ENCODE data around the gene FUS. TPM values are rescaled to one million over a fixed set of nuclear protein-coding genes. Genes with fewer than 3 reads are reported as not detected.

The FUS gene
- total and polyA plus RNA-seq, 2 donors (not counting 3 experiments of a cell fraction or from before 2014, with no cell fraction given) = 307 to 569 TPM

DNA sequence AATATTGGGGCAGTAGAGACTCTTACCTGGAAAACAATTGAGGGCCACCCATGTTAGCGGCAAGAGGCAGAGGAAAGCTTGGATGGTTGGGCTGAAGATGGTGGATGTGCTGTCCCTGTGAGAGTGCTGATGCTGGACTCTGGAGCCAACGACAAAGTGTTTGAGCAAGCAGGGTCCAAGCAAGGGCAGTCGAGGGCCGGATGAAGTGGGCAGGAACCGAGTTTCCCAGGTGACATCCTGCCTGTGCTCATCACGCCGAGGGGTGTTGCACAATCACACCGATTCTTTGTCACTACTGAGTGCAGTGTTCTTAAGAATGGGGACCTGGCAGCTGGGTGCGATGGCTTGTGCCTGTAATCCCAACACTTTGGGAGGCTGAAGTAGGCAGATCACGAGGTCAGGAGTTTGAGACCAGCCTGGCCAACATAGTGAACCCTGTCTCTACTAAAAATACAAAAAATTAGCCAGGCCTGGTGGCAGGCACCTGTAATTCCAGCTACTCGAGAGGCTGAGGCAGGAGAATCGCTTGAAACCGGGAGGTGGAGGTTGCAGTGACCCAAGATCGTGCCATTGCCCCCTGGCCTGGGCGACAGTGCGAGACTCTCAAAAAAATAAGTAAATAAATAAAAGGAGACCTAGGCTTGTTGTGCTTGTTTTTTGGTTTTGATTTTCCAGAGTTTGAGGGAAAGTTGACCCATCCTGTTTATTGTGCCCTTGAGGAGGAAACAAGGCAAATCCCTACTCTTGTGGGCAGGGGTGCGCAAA, 16.6 kb downstream of the FUS start:
- H4K20me1 ChIP-seq (replicated peaks; ENCODE audit: control insufficient read depth, extremely low read depth, insufficient read depth, low read length) = peaks cover 3% of the 10 kb centered on the region
- FAIRE-seq = no peak
- no peaks in the 10 kb centered on the region for H3K4me1 ChIP-seq (ENCODE audit: control insufficient read depth, extremely low read depth, insufficient read depth, low read length)
- peaks cover 24 to 41% of the 10 kb centered on the region in 2 experiments for H3K36me3 ChIP-seq (ENCODE audit: control insufficient read depth in 2 of 2, extremely low read depth in 1 of 2, insufficient read depth in 2 of 2, low read length in 2 of 2)
- dilution Hi-C loops (cut with MboI; ENCODE audit: extremely low pct_ligation_motif_present, low sequenced_read_pairs) = no loop called here
- no peak overlapping the region for H3K9ac ChIP-seq (replicated peaks; ENCODE audit: extremely low read depth, insufficient read depth, low read length)
- no peak overlapping the region for H2AFZ ChIP-seq (ENCODE audit: low read depth, low read length)
- H3K27me3 ChIP-seq (ENCODE audit: control insufficient read depth in 2 of 2, insufficient read depth in 2 of 2, low read length in 2 of 2) = no peaks in the 10 kb centered on the region
- H3K9me3 ChIP-seq (replicated peaks; ENCODE audit: control insufficient read depth, insufficient read depth, low read length) = no peaks in the 10 kb centered on the region
- no peak overlapping the region for H3K4me2 ChIP-seq (ENCODE audit: insufficient read depth, low read length)
- no TSS peak for BruUV-seq (replicated peaks)
- H3K79me2 ChIP-seq (ENCODE audit: control insufficient read depth, insufficient read depth, low read length) = peaks cover 4% of the 10 kb centered on the region
- no peak for DNase-seq (ENCODE audit: low read depth, low spot score)
- POLR2A ChIA-PET = no interaction called here
- H3K9me1 ChIP-seq (replicated peaks; ENCODE audit: control insufficient read depth, extremely low read depth, insufficient read depth, low read length) = no peaks in the 10 kb centered on the region
- H3K4me3 ChIP-seq (replicated peaks in 1 of 3; ENCODE audit: insufficient read depth in 1 of 3, low read depth in 1 of 3, low read length in 3 of 3) = no peak overlapping the region
- CTCF ChIA-PET = interaction anchor here (1.1 to 2.5 kb wide), 2 partner anchors 186 to 672 kb away, joined by 3 to 7 read pairs; no protein-coding TSS in a partner anchor
- TF ChIP-seq POLR2A (IDR thresholded peaks at IDR 0.05; ENCODE audit: low read depth, low read length) (no peak), MYC (IDR thresholded peaks at IDR 0.05; ENCODE audit: low read depth, low read length) (no peak), GATA2 (IDR thresholded peaks at IDR 0.05; ENCODE audit: insufficient read depth, insufficient read length, low read depth, low read length) (no peak), POLR2AphosphoS5 (IDR thresholded peaks at IDR 0.05; ENCODE audit: insufficient read depth, low read depth, low read length) (no peak), EZH2 (IDR thresholded peaks at IDR 0.05; ENCODE audit: borderline replicate concordance, low read depth, low read length, severe bottlenecking) (no peak), JUN (IDR thresholded peaks at IDR 0.05; ENCODE audit: borderline replicate concordance, insufficient read depth, insufficient read length, low read depth) (no peak), FOS (IDR thresholded peaks at IDR 0.05; ENCODE audit: borderline replicate concordance, insufficient read depth, low read length) (no peak)
- TF ChIP-seq, protein P1, sequence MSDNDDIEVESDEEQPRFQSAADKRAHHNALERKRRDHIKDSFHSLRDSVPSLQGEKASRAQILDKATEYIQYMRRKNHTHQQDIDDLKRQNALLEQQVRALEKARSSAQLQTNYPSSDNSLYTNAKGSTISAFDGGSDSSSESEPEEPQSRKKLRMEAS (IDR thresholded peaks at IDR 0.05; ENCODE audit: insufficient read depth, insufficient read length) = no peak
- TF ChIP-seq, protein P2, sequence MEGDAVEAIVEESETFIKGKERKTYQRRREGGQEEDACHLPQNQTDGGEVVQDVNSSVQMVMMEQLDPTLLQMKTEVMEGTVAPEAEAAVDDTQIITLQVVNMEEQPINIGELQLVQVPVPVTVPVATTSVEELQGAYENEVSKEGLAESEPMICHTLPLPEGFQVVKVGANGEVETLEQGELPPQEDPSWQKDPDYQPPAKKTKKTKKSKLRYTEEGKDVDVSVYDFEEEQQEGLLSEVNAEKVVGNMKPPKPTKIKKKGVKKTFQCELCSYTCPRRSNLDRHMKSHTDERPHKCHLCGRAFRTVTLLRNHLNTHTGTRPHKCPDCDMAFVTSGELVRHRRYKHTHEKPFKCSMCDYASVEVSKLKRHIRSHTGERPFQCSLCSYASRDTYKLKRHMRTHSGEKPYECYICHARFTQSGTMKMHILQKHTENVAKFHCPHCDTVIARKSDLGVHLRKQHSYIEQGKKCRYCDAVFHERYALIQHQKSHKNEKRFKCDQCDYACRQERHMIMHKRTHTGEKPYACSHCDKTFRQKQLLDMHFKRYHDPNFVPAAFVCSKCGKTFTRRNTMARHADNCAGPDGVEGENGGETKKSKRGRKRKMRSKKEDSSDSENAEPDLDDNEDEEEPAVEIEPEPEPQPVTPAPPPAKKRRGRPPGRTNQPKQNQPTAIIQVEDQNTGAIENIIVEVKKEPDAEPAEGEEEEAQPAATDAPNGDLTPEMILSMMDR (IDR thresholded peaks at IDR 0.05; ENCODE audit: extremely low read depth in 1 of 2, insufficient read depth in 1 of 2, low read depth in 1 of 2, low read length in 2 of 2) = no peak
- intact Hi-C loops (cut with micrococcal nuclease) = no loop called here
- no peak overlapping the region for H3K27ac ChIP-seq (ENCODE audit: insufficient read depth, low read depth, low read length)
